ENCODE data around the gene ITIH2.
"Not testable (repeated sequence)": the region's sequence is repeated elsewhere in the genome, so short reads cannot be mapped to it uniquely, and the experiment has no call there.

The ITIH2 gene

DNA sequence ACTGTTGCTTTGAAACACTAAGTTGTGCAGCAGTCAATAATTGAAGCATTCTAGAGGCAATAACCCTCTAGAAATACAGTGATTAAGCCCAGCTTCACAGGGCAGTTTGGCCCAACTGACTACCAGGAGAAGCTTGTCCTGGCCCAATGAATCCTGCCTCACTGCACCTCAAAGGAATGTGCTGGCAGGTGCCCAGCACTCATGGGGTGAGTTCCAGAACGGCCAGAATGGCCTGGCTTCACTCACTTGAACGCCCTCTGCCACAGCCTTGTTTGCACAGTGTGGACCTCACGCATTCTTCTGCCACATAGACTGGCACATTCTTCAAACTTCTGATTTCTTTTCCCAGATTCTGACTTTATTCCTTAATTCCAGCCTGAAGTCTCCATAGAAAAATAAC is 6.6 kb upstream of the ITIH2 start:
- peak in 1 of 2 donors; percentile 2 for DNase-seq

DNA sequence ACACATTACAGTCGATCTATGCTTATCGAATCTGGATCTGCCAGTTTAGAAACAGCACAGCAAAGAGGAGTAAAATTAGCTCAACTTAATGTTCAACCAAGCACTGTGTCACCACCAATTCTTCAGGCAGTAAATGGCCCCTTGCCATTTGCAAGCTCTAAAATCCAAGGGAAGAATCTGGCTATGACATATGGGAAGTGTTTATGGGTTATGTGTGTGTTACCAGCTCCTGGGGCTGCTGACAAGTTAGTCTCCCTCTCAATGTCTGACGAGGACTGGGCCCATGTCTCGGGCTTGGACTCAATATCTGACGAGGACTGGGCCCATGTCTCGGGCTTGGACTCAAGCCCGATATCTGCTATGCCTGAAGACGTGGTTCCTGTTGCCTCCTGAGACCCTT is 5.7 kb upstream of the ITIH2 start:
- no peak for DNase-seq

DNA sequence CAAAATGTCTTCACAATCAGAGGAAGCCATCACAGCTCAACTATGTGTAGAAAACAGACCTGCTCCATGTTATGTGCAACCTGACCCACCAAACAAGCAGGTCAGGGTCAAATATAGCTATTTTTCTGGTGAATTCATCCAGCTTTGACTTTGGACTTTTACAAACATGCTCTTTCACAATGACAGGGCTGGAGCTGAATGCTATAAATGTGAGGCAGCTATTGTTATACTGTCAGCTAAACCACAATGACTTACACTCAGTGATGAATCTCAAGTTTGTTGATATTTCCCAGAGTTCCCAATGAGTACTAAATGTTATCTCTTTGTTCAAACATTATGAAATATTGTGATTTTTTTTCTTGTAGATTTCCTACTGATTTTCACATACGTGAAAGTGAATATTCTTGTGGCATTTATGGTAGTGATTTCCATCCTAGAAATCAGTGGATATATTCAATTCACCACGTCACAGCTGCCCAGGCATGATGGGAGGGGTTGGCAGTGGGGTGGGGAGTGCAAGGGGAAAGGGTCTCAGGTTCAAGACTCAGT is 2.5 kb upstream of the ITIH2 start:
- no peak for DNase-seq

DNA sequence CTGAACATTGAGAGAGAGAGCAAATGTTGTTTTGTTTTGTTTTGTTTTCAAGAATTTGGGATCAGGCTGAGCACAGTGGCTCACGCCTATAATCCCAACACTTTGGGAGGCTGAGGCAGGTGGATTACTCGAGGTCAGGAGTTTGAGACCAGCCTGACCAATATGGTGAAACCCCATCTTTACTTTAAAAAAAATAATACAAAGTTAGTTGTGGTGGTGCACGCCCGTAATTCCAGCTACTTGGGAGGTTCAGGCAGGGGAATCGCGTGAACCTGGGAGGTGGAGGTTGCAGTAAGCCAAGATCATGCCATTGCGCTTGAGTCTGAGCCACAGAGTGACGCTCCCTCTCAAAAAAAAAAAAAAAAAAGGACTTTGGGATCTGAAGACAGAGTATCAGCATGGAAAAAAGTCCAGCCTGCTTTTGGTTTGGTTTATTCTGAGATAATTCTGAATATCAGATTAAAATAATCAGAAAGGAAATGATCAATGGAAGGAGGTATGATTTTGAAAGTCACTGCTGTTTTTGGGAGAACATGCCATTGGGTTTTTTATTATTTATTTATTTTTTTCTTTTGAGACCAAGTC is 1.9 kb upstream of the ITIH2 start:
- no peak for DNase-seq

DNA sequence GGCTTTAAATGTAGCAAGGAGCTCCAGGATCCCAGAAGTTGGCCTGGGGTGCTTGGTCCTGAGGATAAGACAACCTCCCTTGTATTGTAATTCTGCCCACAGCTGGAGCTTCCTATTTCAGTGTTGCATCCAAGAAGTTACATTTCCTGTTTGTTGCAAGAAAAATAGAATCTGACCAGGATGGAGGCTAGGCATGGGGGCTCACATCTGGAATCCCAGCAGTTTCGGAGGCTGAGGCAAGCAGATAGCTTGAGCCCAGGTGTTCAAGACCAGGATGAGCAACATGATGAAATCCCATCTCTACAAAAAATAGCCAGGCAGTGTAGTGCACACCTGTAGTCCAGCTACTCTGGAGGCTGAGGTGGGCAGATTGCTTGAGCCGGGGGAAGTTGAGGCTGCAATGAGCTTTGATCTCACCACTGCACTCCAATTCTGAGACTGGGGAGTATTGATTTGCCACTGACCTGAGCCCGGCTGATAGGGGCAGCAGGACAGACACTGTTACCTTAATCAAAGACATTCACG is 766 bp upstream of the ITIH2 start:
- no peak for DNase-seq

DNA sequence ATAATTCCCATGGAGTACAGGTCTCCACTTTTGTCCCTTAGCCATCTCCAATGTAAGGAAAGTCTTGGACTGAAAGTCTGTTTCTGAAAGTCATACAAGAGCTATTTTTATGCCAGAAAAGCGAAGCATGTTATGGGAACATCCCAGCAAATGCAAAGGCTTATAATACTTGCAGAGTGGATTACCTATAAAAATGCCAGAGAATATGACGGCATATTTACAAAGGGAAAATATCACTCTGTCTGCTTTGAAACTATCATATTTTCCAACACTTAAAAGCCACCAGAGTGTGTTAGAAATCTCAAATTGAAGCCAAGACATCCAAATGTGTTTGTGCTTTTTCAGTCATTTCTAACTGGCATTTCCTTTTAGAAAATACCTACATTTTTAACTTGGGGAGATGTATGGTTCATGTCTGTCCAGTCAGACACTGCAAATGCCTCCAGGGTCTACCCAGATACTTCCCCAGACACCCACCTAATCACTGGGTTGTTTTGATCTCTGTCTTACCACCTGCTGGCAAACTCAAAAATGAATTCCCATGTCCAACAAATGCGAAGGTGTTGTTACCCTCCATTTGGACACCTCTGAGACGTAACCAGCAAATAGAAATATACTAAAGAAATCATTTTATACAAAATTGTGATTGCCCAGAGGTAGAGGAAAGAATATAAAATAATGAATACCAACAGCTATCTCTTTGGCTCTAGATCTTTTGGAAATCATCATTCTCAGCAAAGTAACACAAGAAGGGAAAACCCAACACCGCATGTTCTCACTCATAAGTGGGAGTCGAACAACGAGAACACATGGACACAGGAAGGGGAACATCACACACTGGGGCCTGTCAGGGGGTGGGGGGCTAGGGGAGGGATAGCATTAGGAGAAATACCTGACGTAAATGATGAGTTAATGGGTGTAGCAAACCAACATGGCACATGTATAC is 1.2 kb downstream of the ITIH2 start:
- DNase-seq = no peak

DNA sequence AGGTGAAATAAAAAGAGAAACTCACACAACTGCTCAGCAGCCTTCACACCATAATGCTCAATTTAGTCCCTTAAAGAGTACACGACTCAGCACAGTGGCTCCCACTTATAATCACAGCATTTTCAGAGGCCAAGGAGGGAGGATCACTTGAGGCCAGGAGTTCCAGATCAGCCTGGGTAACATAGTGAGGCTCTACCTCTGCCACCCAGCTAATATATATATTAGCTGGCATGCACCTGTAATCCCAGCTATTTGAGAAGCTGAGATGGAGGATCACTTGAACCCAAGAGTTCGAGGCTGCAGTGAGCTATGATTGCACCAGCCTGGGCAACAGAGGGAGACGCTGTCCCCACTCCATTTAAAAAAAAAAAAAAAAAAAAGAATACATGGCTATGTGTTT is 2.2 kb downstream of the ITIH2 start:
- no peak for DNase-seq

DNA sequence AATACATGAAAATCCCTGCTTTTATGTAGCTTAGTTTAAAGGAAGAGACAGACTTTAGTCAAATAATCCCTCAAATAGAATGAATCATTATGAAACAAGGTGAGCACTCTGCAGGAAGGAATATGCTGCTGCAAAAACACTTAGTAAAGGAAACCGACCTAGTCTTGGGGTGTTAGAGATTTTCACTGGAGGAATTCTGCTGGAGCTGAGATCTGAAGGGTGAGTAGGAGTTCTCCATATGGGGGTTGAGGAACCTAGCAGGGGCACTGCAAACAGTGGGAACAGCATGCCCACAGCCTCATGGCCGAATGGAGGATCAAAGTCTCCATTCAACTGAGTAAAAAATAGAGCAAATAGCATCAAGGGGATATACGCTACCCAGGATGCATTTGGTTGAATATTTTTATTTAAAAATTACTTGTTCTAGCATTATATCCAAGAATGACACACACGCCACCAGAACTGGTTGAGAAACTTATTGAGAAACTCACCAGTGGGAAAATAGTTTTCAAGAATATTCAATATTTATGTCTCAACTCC is 3.5 kb downstream of the ITIH2 start:
- no peak for DNase-seq

DNA sequence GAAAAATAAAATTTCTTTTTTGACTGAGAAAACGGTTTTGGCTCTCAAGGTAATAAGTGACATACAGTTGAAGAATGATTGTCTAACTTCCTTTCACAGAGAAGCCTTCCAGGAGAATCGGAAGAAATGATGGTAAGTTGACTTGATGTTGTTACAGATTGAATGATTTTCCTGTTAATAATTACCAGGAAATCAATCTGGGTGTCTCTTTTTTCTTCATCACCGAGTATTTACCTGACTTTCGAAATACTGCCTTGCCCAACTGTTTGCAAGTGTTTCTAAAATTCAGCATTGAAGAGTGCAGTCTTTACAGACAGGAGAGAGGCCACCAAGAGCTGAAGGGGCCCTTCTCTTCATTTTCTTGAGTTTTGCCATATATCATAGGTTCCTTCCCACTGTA is 4.0 kb downstream of the ITIH2 start:
- DNase-seq = no peak

DNA sequence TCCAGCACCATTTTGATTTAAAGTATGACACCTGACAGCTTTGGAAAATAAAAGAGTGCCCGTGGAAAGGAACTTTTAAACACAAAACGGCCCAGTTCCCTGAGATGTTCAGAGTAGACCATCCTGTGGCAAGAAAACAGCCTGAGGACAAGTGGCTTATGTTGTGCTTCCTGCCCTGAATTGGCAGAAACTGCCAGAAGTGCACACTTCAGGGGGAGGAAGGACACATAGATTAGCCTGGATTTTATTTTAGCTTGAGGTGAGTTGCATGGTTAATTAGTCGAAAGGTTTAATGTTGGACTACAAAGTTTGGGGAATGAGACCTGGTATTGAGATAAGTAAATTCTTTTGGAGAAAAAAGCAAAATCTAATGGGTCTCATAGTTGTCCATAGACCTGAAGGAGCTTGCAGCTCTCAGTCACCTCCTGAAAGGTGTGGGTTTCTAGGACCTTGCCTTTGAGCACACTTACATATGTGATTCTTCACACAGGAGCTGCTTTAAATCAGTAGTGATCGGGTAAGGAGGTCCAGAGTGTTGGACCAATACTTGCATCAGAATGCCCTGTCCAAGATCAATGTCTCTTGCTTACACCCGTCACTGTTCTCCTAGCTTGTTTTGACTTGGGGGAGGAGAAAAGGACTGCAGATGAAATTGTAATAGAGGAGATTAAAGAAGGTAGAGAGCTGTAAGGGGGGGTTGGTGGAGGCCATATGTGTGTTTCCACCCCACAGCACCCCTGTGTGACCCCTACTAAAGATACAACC is 4.9 kb downstream of the ITIH2 start:
- no peak for DNase-seq

DNA sequence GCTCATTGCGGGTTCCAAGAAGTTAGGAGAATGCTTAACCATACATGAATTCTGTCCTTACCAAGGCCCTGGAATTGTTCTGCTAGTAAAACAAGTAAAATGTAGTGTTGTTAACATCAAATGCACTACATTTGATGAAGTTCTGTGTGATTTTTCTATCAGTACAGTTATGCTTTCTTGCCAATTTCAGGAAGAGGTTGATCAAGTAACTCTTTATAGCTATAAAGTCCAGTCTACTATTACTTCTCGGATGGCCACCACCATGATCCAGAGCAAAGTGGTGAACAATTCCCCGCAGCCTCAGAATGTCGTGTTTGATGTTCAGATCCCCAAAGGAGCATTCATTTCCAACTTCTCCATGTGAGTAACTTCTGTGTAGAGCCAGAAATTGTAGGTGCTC is 5.7 kb downstream of the ITIH2 start:
- no peak for DNase-seq

DNA sequence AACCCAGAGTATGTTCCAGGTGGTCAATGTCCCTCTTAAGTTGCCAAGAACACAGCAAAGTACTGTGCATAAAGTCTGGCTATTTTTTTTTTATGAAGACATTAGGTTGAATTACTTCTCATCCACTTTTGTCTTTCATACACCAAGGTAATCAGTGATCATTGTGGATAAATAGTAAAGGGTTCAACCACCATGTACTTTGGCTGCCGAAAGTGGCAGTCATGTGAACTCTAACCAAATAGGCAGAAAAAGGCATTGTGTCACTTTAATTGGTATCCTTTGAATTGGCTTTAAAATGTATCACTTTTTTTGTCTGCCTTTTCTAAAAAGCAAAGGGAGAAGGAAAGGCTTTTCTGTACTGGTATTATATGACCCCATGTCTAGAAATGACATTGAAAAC is 7.3 kb downstream of the ITIH2 start:
- DNase-seq = no peak

DNA sequence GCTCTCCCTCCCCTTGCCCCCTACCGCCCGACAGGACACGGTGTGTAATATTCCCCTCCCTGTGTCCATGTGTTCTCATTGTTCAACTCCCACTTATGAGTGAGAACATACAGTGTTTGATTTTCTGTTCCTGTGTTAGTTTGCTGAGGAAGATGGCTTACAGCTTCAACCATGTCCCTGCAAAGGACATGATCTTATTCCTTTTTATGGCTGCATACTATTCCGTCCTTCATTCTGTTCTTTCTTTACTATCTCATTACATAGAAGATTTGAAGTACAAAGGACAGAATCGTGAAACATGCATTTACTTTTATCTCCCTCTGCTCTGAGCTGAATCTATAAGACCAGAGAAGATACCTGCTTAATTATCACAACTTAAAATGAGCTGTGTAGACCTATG is 8.0 kb downstream of the ITIH2 start:
- DNase-seq = not testable (repeated sequence)

DNA sequence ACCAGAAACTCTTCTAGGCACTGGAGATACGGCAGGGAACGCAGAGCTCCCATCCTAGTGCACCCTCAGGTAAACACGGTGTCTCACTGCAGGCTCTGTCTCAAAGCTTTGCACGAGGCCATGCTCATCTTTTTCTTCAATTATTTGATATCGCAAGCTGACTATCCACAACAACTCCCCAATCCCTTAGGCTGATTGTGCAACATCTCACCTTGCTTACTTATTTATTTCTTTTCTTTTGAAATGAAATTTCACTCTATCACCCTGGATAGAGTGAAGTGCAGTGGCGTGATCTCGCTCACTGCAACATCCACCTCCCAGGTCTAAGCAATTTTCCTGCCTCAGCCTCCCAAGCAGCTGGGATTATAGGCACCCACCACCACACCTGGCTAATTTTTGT is 12.4 kb downstream of the ITIH2 start:
- no peak for DNase-seq

DNA sequence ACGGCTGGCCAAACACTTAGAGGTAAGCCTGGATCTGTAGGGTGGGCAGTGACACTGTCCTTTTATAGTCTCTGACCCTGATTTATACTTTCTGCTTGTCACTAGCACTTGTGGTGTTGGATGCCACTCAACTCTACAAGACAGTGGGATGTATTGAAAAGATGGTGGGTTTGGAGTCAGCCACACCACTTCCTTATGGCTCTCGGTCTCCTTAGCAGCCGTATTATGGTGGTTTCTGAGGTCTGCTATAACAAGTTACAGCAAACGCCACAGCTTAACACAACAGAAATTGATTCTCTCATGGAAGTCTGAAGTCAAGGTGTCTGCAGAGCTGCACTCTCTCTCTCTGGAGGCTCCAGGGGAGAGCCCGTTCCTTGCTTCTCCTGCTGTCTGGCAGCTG is 14.7 kb downstream of the ITIH2 start:
- DNase-seq = no peak

DNA sequence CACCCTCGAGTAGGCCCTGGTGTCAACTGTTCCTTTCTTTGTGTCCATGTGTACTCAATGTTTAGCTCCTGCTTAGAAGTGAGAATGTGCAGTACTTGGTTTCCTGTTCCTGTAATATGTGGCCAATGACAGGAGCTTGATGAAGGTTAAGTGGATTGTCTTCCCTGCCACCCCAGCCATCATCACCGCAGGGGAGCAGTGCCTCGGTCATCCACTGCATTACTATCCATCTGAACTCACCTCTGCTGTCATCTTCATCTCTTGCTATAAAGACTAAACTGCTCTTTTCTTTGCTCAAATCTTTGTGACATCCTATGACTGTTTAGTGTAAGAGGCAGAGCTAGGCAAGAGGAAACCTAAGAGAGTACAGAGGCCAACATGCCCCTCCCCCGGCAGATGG is 15.6 kb downstream of the ITIH2 start:
- no peak for DNase-seq

DNA sequence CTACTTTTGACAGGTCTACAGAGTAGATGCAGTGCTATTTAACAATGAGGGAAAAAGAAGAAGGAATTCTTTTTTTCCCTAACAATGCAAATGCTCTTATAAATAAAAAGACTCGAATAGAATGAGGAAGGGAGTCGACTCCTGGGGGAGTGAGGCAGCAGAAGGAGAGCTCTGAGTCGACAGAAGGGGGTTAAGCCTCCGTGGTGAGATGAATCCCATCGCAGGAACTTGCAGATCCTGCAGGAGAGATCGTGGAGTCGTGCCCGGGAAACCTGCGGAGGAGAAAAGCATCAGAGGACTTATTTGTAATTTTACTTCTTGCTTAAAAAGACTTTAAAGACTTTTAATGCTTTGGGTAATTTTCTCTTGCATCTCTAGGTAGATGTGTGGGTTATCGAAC is 17.4 kb downstream of the ITIH2 start:
- DNase-seq = no peak

DNA sequence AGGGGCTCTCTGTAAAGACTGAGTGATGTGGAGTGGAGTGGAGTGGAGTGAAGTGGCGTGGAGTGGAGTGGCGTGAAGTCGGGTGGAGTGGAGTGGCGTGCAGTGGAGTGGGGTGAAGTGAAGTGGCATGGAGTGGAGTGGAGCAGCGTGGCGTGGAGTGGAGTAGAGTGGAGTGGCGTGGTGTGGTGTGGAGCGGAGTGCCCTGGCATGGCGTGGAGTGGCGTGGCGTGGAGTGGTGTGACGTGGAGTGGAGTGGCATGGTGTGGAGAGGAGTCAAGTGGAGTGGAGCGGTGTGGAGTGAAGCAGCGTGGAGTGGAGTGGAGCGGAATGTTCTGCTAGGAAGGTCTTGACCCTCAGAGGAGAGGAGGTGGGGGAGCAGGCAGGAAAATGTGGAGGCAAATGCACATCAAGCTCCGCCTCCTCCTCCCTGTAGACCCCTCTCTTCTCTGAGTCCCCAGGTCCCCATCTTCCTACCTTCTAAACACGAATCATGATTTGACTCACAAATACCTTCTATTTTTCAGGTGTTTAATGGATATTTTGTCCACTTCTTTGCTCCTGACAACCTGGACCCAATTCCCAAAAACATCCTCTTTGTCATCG is 19.9 kb downstream of the ITIH2 start:
- DNase-seq = no peak

DNA sequence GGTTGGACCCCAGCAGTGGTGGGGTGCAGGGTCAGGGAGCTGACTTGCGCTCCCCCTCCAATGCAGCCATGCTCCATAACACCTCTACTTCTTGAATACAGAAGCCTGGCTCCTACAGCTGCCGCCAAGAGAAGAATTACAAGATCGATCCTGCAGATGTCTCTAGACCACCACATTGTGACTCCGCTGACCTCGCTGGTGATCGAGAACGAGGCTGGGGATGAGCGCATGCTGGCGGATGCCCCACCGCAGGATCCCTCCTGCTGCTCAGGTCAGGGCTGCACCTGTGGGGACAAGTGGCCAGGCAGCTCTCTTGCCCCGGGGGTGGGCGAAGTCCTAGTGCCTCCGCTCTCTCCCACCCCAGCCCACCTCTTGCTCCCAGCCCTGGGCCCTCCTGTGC is 31.7 kb downstream of the ITIH2 start:
- no peak for DNase-seq

DNA sequence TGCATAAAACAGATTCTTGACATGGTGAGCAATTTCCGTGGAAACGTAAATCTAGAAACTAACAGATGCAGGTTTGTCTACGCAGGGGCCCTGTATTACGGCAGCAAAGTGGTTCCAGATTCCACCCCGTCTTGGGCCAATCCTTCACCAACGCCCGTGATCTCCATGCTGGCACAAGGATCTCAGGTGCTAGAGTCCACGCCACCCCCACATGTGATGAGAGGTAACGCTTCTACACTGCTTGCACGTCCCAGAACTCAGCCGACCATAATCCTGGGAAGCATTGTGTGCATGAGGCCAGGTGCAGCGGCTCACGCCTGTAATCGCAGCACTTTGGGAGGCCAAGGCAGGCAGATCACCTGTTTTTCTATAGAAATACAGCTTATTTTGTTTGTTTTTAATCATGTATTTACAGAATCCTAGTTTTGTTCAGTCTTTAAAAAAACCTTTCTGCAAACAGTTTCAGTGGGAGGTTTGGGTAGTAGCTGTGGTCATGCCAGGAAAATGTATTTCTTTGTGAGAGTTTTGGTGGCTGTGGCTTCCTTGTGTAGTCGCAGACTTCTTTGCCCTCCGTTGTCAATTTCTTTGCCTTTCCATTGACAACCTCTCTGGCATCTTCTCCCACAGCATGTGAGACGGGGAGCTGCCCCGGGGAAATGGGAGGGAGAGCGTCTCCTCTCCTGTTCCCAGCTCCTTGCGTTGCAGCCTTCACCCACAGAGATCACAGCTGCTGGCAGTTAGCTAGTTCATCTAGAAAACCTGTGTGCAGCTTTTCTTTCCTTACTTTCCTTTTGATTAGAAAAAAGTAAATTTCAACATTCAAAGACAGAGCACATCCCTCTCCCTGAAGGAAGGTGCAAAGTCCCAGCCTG is 35.7 kb downstream of the ITIH2 start:
- no peak for DNase-seq

DNA sequence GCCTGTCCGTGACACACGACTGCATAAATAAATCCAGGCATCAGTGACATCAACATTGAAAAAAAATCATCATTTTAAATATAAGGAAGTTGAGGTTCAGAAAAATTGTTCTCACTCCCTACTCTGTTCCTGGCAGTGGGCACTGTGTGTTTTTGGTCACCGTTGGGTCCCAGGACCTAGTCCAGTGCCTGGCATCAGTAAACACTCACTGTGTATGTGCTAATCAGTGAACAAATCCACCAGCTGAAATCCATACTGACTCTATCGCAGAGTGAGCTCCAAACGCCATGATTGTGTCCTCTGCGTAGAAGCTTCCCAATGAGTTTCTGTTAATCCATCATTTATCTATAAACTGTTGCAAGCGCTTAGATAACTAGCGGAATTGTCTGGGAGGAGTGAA is 41.2 kb downstream of the ITIH2 start:
- no peak for DNase-seq

Data from hippocampal formation (tissue), 2 donors.